ENCODE measurements around the gene SOCS7.

Gene SOCS7

DNA sequence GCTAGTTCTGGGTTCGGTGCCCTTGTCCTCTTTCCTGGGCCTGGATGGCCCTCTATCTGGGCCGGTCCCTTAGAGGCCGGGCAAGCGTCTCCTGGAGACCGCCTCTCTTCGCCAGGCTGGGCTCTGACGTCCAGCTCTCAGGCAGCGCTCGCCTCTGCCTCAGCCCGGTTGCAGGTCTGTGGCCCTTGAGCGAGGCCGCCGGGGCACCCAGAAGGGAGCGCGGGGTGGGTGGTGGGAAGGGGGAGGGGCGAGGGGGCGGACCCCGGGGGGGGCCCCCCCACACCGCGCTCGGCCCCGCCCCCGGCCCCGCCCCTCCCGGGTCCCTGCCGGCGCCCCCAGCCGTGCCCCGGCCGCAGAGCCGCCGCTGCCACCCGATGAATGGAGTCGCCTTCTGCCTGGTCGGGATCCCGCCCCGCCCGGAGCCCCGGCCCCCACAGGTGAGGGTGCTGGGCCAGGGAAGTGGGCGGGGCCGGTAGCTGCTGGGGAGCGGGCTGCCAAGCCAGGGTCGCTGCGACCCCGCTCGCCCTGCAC, 76.5 kb downstream of the SOCS7 start, which contains the start of gene ARHGAP23:
Gene ARHGAP23, plus strand, starts transcription at position 353 of the 531 bp plus-strand sequence. Its CDS starts 22 bp downstream, at position 375.
- H3K36me3 ChIP-seq (ENCODE audit: insufficient read depth, insufficient read length, low read length) = peaks cover 14% of the 10 kb centered on the region
- H3K4me1 ChIP-seq (ENCODE audit: insufficient read depth, insufficient read length) = peaks cover 23% of the 10 kb centered on the region
- TF ChIP-seq SUZ12 (IDR thresholded peaks at IDR 0.05; ENCODE audit: extremely low read depth, insufficient read depth, insufficient read length) = no peak
- H3K9ac ChIP-seq (ENCODE audit: insufficient read length, low read depth) = peak within 1 kb of the TSS; percentile 73
- no peaks in the 10 kb centered on the region for H3K9me3 ChIP-seq (ENCODE audit: insufficient read depth, low read length)
- H3K27me3 ChIP-seq (ENCODE audit: insufficient read depth, insufficient read length) = peaks cover 7% of the 10 kb centered on the region
- DNase-seq (ENCODE audit: low read depth, low spot score) = no peak
- H3K4me3 ChIP-seq (ENCODE audit: insufficient read length, low read depth) = peak within 1 kb of the TSS; percentile 62

DNA sequence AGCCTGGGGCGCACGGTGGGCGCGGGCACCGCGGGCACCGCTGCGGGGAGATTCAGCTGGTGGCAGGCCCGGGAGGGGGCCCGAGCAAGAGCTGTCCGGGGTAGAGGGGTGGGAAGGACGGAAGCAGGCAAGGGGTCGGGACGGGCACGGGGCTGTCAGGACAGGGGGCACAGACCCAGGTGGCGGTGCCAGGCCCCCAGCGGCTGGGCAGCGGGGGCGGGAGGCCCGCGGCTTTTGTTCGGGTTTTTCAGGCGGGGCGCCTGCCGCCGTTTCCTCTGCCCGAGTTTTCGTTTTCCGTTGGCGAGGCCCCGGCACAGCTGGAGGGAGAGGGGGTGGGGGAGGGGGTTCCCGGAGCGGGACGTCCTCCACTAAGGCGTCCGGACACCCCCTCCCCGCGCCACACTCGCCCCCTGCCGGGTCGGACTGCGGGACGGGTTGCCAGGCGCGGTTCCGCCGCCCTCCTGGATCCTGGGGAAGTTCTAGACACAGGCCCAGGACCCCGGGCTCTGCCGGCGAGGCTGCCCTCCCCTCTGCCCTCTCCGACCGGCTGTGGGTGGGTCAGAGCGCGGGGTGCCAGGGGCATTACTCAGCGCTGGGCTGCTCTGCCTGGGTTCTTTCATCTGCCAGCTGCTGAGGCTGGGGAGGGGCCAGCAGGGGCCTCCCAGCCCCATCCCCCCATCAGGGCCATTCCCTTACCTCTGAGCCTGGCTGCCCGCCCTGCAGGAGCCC, 77.2 kb downstream of the SOCS7 start:
- no peak for TF ChIP-seq YY1 (IDR thresholded peaks at IDR 0.05; ENCODE audit: insufficient read depth, insufficient read length)
- TF ChIP-seq ZNF274 (IDR thresholded peaks at IDR 0.05; ENCODE audit: low read depth, low read length) = no peak
- TF ChIP-seq SUZ12 (IDR thresholded peaks at IDR 0.05; ENCODE audit: extremely low read depth, insufficient read depth, insufficient read length) = no peak
- H3K9ac ChIP-seq (ENCODE audit: insufficient read length, low read depth) = peak overlapping the region; percentile 73
- peak overlapping the region; percentile 62 for H3K4me3 ChIP-seq (ENCODE audit: insufficient read length, low read depth)
- peaks cover 7% of the 10 kb centered on the region for H3K27me3 ChIP-seq (ENCODE audit: insufficient read depth, insufficient read length)
- no peak for DNase-seq (ENCODE audit: low read depth, low spot score)
- H3K9me3 ChIP-seq (ENCODE audit: insufficient read depth, low read length) = no peaks in the 10 kb centered on the region
- H3K4me1 ChIP-seq (ENCODE audit: insufficient read depth, insufficient read length) = peaks cover 23% of the 10 kb centered on the region
- peaks cover 14% of the 10 kb centered on the region for H3K36me3 ChIP-seq (ENCODE audit: insufficient read depth, insufficient read length, low read length)

DNA sequence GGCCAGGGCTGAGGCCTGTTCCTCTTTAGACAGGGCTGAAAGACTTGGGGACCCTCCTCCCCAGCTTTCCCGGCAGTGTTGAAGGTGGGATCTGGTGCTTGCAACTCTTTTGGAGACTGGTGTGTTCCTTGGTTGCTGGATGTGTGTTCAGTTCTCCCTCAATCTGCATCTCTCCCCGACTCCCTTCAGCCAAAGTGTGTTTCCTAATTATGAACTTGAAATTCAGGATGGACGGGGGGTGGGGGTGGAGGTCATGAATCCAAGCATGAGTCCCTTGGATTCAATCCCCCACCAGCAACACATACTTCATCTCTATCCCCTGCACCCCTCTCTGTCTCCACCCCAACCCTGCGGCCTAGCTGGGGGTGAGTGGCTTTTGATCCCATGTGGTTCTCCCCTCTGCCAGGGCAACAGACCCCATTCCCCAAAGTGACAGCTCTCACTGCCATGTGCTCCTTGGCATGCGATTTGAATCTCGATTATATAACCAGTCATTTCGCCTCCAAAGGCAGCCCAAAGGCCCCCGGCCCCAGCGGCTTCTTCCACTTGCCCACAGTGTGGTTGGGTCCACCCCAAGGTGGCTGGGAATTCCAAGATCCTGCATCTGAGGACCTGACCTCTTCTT, 77.9 kb downstream of the SOCS7 start:
- no peaks in the 10 kb centered on the region for H3K9me3 ChIP-seq (ENCODE audit: insufficient read depth, low read length)
- no peak for DNase-seq (ENCODE audit: low read depth, low spot score)
- TF ChIP-seq SUZ12 (IDR thresholded peaks at IDR 0.05; ENCODE audit: extremely low read depth, insufficient read depth, insufficient read length) (no peak), YY1 (IDR thresholded peaks at IDR 0.05; ENCODE audit: insufficient read depth, insufficient read length) (no peak)
- H3K27me3 ChIP-seq (ENCODE audit: insufficient read depth, insufficient read length) = peaks cover 7% of the 10 kb centered on the region
- peaks cover 17% of the 10 kb centered on the region for H3K36me3 ChIP-seq (ENCODE audit: insufficient read depth, insufficient read length, low read length)
- H3K4me3 ChIP-seq (ENCODE audit: insufficient read length, low read depth) = no peak overlapping the region
- H3K4me1 ChIP-seq (ENCODE audit: insufficient read depth, insufficient read length) = peaks cover 18% of the 10 kb centered on the region
- peak overlapping the region; percentile 73 for H3K9ac ChIP-seq (ENCODE audit: insufficient read length, low read depth)

DNA sequence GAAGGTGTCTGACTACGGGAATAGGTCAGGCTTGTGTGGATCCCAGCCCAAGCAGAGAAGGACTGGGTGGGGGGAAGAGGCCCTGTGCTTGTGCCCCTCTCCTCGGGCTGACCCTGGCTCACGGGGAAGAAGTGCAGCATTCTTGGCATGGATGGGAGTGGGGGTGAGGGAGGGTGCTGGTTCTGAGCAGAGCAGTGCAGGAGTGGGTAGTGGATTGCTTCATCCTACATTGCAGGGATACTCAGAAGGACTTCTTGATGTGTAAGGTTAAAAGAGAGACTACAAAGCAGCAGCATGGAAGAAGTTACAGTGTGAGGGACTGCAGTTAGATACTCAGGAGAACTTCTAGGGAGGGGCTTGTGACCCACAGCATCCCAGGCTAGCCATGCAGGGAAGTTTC, 78.7 kb downstream of the SOCS7 start:
- DNase-seq (ENCODE audit: low read depth, low spot score) = no peak
- no peaks in the 10 kb centered on the region for H3K9me3 ChIP-seq (ENCODE audit: insufficient read depth, low read length)
- H3K9ac ChIP-seq (ENCODE audit: insufficient read length, low read depth) = no peak overlapping the region
- peaks cover 18% of the 10 kb centered on the region for H3K4me1 ChIP-seq (ENCODE audit: insufficient read depth, insufficient read length)
- peaks cover 17% of the 10 kb centered on the region for H3K36me3 ChIP-seq (ENCODE audit: insufficient read depth, insufficient read length, low read length)
- H3K4me3 ChIP-seq (ENCODE audit: insufficient read length, low read depth) = no peak overlapping the region
- peaks cover 7% of the 10 kb centered on the region for H3K27me3 ChIP-seq (ENCODE audit: insufficient read depth, insufficient read length)
- TF ChIP-seq YY1 (IDR thresholded peaks at IDR 0.05; ENCODE audit: insufficient read depth, insufficient read length) = no peak
- TF ChIP-seq ZNF274 (IDR thresholded peaks at IDR 0.05; ENCODE audit: low read depth, low read length) = no peak
- no peak for TF ChIP-seq SUZ12 (IDR thresholded peaks at IDR 0.05; ENCODE audit: extremely low read depth, insufficient read depth, insufficient read length)

DNA sequence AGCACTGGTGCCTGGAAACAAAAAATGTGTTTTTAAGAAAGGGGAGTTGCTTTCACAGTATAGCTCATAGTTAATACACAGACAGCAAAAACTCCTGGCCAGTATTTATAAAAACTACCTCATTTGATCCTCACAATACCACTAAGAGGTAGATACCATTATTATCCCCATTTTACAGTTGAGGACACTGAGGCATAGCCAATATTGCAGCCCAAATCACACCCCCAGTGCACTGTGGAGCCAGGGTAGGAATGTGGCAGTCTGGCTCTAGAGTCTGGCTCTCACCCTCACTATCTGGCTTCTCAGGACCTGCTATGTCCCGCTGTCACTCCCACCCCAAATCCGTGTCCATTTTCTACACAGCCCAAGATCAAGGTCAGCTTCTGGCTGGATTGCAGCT, 79.2 kb downstream of the SOCS7 start:
- H3K9me3 ChIP-seq (ENCODE audit: insufficient read depth, low read length) = no peaks in the 10 kb centered on the region
- no peak for DNase-seq (ENCODE audit: low read depth, low spot score)
- TF ChIP-seq YY1 (IDR thresholded peaks at IDR 0.05; ENCODE audit: insufficient read depth, insufficient read length) = no peak
- no peak for TF ChIP-seq ZNF274 (IDR thresholded peaks at IDR 0.05; ENCODE audit: low read depth, low read length)
- no peak for TF ChIP-seq SUZ12 (IDR thresholded peaks at IDR 0.05; ENCODE audit: extremely low read depth, insufficient read depth, insufficient read length)
- no peak overlapping the region for H3K4me3 ChIP-seq (ENCODE audit: insufficient read length, low read depth)
- peaks cover 7% of the 10 kb centered on the region for H3K27me3 ChIP-seq (ENCODE audit: insufficient read depth, insufficient read length)
- no peak overlapping the region for H3K9ac ChIP-seq (ENCODE audit: insufficient read length, low read depth)
- H3K36me3 ChIP-seq (ENCODE audit: insufficient read depth, insufficient read length, low read length) = peaks cover 18% of the 10 kb centered on the region
- peaks cover 14% of the 10 kb centered on the region for H3K4me1 ChIP-seq (ENCODE audit: insufficient read depth, insufficient read length)

DNA sequence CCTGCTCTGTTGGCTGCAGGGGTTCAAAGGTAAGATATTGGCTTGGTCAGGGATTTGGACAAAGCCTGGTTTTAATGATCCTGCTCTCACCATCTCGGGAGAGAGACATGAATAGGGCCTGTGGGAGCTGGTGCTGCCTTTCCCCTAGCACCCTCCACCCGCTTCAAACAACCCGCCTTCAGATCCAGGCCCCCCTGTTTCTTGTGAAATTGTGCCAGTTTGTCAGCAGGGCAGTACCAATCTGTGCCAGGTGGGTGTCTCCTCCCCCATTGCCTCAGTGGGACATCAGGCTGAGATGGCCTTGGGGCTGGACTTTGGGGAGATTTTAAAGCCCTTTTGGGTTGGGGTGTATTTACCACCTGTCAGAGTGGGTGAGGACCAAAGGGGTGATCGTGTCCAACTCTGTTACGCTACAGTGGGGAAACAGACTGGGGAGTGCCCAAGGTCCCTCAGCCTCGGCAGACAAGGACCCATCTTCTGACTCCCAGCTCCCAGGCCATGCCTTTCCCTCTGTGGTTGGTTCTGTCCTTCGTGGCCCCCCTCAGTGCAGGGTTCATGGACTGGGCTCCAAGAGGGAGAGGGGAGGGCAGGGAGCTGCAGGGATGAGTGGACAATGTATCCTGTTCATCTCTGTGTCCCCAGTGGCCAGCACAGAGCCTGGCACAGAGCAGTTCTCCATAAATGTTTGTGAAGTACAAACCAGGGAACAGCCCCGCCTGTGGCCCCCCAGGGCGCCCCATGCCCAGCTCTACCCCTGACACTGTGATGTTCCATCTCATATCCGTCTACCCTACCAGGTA, 79.9 kb downstream of the SOCS7 start:
- Histone ChIP-seq H3K4me3 (ENCODE audit: insufficient read length, low read depth) (no peak overlapping the region), H3K9me3 (ENCODE audit: insufficient read depth, low read length) (no peaks in the 10 kb centered on the region), H3K4me1 (ENCODE audit: insufficient read depth, insufficient read length) (peaks cover 11% of the 10 kb centered on the region), H3K27me3 (ENCODE audit: insufficient read depth, insufficient read length) (peaks cover 7% of the 10 kb centered on the region), H3K9ac (ENCODE audit: insufficient read length, low read depth) (no peak overlapping the region), H3K36me3 (ENCODE audit: insufficient read depth, insufficient read length, low read length) (peaks cover 24% of the 10 kb centered on the region)
- TF ChIP-seq YY1 (IDR thresholded peaks at IDR 0.05; ENCODE audit: insufficient read depth, insufficient read length) (no peak), ZNF274 (IDR thresholded peaks at IDR 0.05; ENCODE audit: low read depth, low read length) (no peak), SUZ12 (IDR thresholded peaks at IDR 0.05; ENCODE audit: extremely low read depth, insufficient read depth, insufficient read length) (no peak)
- no peak for DNase-seq (ENCODE audit: low read depth, low spot score)

Measured in NT2/D1 (cell line).